NCI-H146 treated with DMSO at 0.1 percent for 48 hours (cell line): ENCODE measurements around the gene LRRC56.

Source experiments
- DNase-seq: peaks from one replicate; lab custom pipeline; 2025; ENCODE audit not compliant: unreplicated experiment; lab: John Stamatoyannopoulos, UW

Gene LRRC56

GRCh38 chr11:592501-592900 is 55.2 kb downstream of the LRRC56 start:
- DNase-seq = no peak

DNA sequence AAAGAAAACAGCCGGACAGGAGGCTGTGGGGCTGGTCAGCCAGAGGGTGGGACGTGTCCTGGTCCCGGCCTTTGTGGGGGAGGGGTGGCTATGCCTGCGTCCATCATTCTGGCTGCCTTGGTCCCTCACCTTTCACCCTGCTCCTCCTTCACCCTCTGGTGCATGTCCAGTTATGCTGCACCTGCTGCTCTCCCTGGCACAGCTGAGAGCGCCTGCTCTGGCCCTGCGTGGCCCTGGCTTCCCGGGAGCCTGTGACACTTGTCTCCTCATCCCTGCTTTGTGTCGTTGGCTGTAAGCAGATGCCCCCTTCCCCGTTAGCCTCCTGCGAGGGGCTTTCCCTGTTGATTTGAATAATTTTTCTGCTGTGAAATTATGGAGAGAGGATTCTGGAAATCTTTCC is 55.6 kb downstream of the LRRC56 start:
- DNase-seq = no peak

DNA sequence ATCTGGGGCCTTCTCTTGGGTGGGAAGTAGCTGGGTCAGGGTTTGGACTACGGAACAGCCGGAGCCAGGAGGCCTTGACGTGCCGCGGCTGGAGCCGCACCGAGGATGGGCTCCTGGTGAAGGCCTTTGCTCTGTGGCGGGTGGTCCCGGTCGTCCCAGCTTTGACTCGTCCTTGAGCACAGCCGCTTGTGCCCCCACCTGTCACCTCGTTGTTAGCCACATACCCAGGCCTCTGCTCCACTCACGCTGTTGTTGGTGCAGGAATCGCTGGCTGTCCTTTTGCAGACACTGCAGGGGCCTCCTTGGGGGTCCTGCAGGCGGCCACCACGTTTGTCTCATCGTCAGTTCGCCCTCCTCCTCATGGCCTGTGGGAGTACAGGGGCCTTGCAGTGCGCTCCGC is 56.0 kb downstream of the LRRC56 start:
- no peak for DNase-seq

- no peak for DNase-seq
Observed at GRCh38 chr11:595400-595799, 58.1 kb downstream of the LRRC56 start.

GRCh38 chr11:596374-596773 is 59.0 kb downstream of the LRRC56 start:
- no peak for DNase-seq

DNA sequence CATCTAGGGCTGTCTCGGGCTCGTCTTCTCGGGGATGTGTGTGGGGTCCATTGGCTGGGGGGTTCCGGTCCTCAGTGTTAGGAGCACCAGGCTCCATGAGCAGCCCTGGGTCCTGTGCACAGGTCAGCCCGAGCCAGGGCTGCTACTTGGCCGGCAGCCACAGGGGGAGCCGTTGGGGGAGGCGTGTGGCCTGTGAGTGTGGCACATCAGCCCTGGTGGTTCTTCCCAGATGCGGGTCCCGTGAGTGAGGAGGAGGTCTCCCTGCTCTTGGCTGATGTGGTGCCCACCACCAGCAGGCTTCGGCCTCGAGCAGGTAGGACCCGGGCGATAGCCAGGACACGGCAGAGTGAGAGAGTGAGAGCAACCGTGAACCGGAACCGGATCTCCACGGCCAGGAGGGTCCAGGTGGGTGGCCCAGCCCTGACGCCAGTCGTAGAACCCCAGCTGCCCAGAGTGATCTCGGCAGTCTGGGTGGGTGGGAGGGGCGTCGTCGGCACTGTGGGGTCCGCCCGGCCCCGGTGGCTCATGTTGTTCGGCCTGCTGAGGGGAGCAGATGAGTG is 59.9 kb downstream of the LRRC56 start:
- DNase-seq = no peak

DNA sequence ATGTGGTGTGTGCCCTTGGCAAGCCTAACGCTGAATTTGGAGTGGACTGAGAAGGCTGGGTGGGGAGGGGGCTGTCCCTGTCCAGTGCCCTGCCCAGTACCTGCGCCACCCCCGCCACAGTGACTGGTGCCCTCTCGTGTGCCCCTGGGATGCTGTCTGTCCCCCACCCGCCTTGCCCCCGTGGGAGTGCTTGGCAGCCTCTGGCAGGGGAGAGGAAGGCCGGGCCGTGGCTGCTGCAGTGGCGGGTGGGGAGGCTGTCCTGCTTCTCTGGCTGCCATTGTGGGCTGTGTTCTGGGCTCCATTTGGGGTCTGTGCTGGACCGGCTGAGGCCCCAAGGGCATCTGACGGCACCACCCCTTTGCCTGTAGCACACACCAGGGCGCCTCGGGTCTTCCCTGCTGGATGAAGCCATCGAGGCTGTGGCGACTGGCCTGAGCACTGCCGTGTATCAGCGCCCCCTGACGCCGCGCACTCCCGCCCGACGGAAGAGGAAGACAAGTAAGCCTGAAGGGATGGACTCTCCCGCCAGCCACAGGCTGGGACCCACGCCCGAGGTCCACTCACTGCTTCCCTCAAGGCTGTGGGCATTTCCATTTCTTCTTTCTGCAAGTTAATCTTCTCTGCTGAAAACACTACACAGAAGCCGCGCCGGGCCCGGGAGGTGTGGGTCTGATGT is 60.8 kb downstream of the LRRC56 start:
- DNase-seq = no peak

- no peak for DNase-seq
Observed at GRCh38 chr11:601573-602245, 64.4 kb downstream of the LRRC56 start.

GRCh38 chr11:603154-603553 is 65.8 kb downstream of the LRRC56 start:
- no peak for DNase-seq
